HepG2 (cell line): ENCODE results near the gene CABLES2. TPM values are rescaled to one million over a fixed set of nuclear protein-coding genes. Genes with fewer than 3 reads are reported as not detected.
A peak's percentile ranks its signal among the peaks of the same experiment; 100 is the strongest.

Experiments used
- CENPT ChIP-seq: sonication (generic); formaldehyde crosslinking; IDR thresholded peaks from 2 replicates; pipeline ENCODE4 v1.8.0; 2022; ENCODE audit warnings: low read depth, mild to moderate bottlenecking, moderate library complexity, missing genetic modification reagents
- CREB3 ChIP-seq: sonication (generic); formaldehyde crosslinking; IDR thresholded peaks from 2 replicates; pipeline ENCODE4 v1.5.0; 2020; ENCODE audit warnings: missing genetic modification reagents
- ETS1 ChIP-seq: sonication (generic); formaldehyde crosslinking; IDR thresholded peaks from 2 replicates; pipeline ENCODE4 v1.4.0; 2020; ENCODE audit warnings: missing genetic modification reagents
- FOXO1 ChIP-seq: sonication (generic); formaldehyde crosslinking; IDR thresholded peaks from 2 replicates; pipeline ENCODE4 v1.4.0; 2020; ENCODE audit warnings: missing genetic modification reagents
- FOXP1 ChIP-seq, 2 experiments: fragments of 450-650 bp in 1 of 2; IDR thresholded peaks; 2 replicates each; pipeline ENCODE4 v1.6.1; 2017 to 2018; ENCODE audit warnings: antibody characterized with exemption in 1 of 2
- HIVEP1 ChIP-seq: sonication (generic); formaldehyde crosslinking; IDR thresholded peaks from 2 replicates; pipeline ENCODE4 v1.4.0; 2020; ENCODE audit warnings: mild to moderate bottlenecking, missing genetic modification reagents
- HMGXB3 ChIP-seq: sonication (generic); formaldehyde crosslinking; IDR thresholded peaks from 2 replicates; pipeline ENCODE4 v1.4.0; 2020; ENCODE audit warnings: missing genetic modification reagents, borderline replicate concordance
- MAZ ChIP-seq, 2 experiments: sonication (generic) in 1 of 2; formaldehyde crosslinking in 1 of 2; IDR thresholded peaks; 2 replicates each; pipeline versions ENCODE4 v1.5.0 to v1.6.1; 2012 to 2020; ENCODE audit warnings: low read depth in 2 of 2, mild to moderate bottlenecking in 2 of 2, borderline replicate concordance in 1 of 2, improper control_type of control experiment in 1 of 2, low read length in 1 of 2, missing genetic modification reagents in 1 of 2, moderate library complexity in 1 of 2
- NFYC ChIP-seq: IDR thresholded peaks from 2 replicates; pipeline ENCODE4 v1.6.1; 2016; ENCODE audit warnings: missing genetic modification reagents, missing compliant biosample characterization
- TBP ChIP-seq: sonication (generic); formaldehyde crosslinking; IDR thresholded peaks from 2 replicates; pipeline ENCODE4 v1.5.0; 2020; ENCODE audit warnings: missing genetic modification reagents
- U2AF2 ChIP-seq: fragments of 200-400 bp; formaldehyde crosslinking; IDR thresholded peaks from 2 replicates; pipeline ENCODE4 v1.6.1; 2017; ENCODE audit warnings: low read depth, mild to moderate bottlenecking, low read length
- ZNF260 ChIP-seq: sonication (generic); formaldehyde crosslinking; IDR thresholded peaks from 2 replicates; pipeline ENCODE4 v1.4.0; 2020; ENCODE audit warnings: missing genetic modification reagents, low read depth, mild to moderate bottlenecking, borderline replicate concordance
- ZNF337 ChIP-seq: sonication (generic); formaldehyde crosslinking; IDR thresholded peaks from 2 replicates; pipeline ENCODE4 v1.5.1; 2020; ENCODE audit warnings: missing genetic modification reagents, low read depth, mild to moderate bottlenecking, borderline replicate concordance
- ZNF446 ChIP-seq: sonication (generic); formaldehyde crosslinking; IDR thresholded peaks from 2 replicates; pipeline ENCODE4 v1.5.0; 2020; ENCODE audit warnings: mild to moderate bottlenecking, missing genetic modification reagents
- ZNF570 ChIP-seq: sonication (generic); formaldehyde crosslinking; IDR thresholded peaks from 2 replicates; pipeline ENCODE4 v1.4.0; 2020; ENCODE audit warnings: mild to moderate bottlenecking, missing genetic modification reagents, borderline replicate concordance
- ZNF574 ChIP-seq: sonication (generic); formaldehyde crosslinking; IDR thresholded peaks from 2 replicates; pipeline ENCODE4 v1.4.0; 2020; ENCODE audit warnings: missing genetic modification reagents
- ZNF784 ChIP-seq: sonication (generic); formaldehyde crosslinking; IDR thresholded peaks from 2 replicates; pipeline ENCODE4 v1.5.1; 2020; ENCODE audit warnings: missing genetic modification reagents, mild to moderate bottlenecking, borderline replicate concordance
- polyA plus RNA-seq, 8 experiments: library from polyadenylated mRNA; depleted of rRNA in 3 of 8; stranded (reverse) in 7 of 8; unstranded in 1 of 8; fragments of >200 nt; fragmentation: Illumina TruSeq in 4 of 8; extraction: Trizol in 4 of 8; gene quantifications; 2 replicates each; pipeline versions ENCODE4 v1.2.1 to v1.2.3, GENCODE V29; 2011 to 2016; ENCODE audit warnings: low read depth in 4 of 8, missing spikeins in 1 of 8, mixed read lengths in 1 of 8; ENCODE audit not compliant: insufficient read depth in 1 of 8
- total RNA-seq, 5 experiments: library from RNA; depleted of rRNA; stranded (reverse); fragments of >200 nt; fragmentation: Illumina TruSeq; extraction: Trizol; gene quantifications; 2 replicates each; pipeline ENCODE4 v1.2.3, GENCODE V29; 2016; ENCODE audit warnings: low read depth in 1 of 5

Gene CABLES2
- total and polyA plus RNA-seq, 2 of the 13 experiments (the other 11 are each of a cell fraction or from before 2014, with no cell fraction given): 5.2 to 9.7 TPM

- TF ChIP-seq FOXO1 (CRISPR knock-in tag): peak; percentile 84
- TF ChIP-seq FOXP1 (IDR thresholded peaks at IDR 0.05): no peak
- peak; percentile 83 for TF ChIP-seq FOXP1 (CRISPR knock-in tag; IDR thresholded peaks at IDR 0.05)
- TF ChIP-seq NFYC (CRISPR knock-in tag): peak; percentile 36; the same call in 1 of the 2 replicates
- TF ChIP-seq CREB3 (CRISPR knock-in tag): no peak
- TF ChIP-seq ZNF446 (CRISPR knock-in tag): no peak
- TF ChIP-seq ZNF260 (CRISPR knock-in tag): no peak
- peak; percentile 39; the same call in 1 of the 2 replicates for TF ChIP-seq HMGXB3 (CRISPR knock-in tag)
- no peak for TF ChIP-seq U2AF2
- peak; percentile 71 for TF ChIP-seq HIVEP1 (CRISPR knock-in tag)
- no peak for TF ChIP-seq TBP (CRISPR knock-in tag)
- TF ChIP-seq ZNF337 (CRISPR knock-in tag): no peak
- no peak for TF ChIP-seq CENPT (CRISPR knock-in tag)
- peak; percentile 91 for TF ChIP-seq ZNF574 (CRISPR knock-in tag)
- no peak for TF ChIP-seq ETS1 (CRISPR knock-in tag)
- TF ChIP-seq ZNF784 (CRISPR knock-in tag): no peak; the same call in 1 of the 2 replicates
- peak; percentile 98 for TF ChIP-seq MAZ (IDR thresholded peaks at IDR 0.05; ENCODE audit: borderline replicate concordance, low read depth, low read length)
- peak; percentile 95 for TF ChIP-seq MAZ (CRISPR knock-in tag; IDR thresholded peaks at IDR 0.05; ENCODE audit: low read depth)
- no peak for TF ChIP-seq ZNF570
Measured at GRCh38 chr20:62382306-62383198, 24.5 kb downstream of the CABLES2 start (continued).
